SHP77 treated with DMSO at 0.1 percent for 48 hours (cell line): ENCODE measurements around the gene TBC1D14.

Source experiments
- DNase-seq: peaks from one replicate; lab custom pipeline; 2025; lab: John Stamatoyannopoulos, UW

The TBC1D14 gene

DNA sequence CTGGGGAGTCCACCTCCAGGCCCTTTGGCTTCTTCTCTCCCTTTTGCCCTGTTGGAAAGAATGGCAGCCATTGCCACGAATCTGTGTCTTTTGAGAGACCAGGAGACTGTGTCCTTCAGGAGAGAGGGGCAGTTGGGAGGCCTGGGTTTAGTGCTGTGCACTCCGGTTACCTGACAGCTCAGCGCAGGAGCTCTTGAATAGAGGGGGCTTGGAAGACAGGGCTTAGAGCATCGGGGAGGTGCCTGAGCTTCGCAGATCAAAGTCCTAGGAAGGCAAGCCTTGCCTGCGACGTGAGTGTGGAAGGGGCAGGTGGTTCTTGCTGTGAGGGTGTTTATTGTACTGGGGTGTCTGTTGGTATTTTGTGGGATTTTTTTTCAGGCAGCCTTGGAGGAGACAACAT, 91.6 kb downstream of the TBC1D14 start:
- no peak for DNase-seq

DNA sequence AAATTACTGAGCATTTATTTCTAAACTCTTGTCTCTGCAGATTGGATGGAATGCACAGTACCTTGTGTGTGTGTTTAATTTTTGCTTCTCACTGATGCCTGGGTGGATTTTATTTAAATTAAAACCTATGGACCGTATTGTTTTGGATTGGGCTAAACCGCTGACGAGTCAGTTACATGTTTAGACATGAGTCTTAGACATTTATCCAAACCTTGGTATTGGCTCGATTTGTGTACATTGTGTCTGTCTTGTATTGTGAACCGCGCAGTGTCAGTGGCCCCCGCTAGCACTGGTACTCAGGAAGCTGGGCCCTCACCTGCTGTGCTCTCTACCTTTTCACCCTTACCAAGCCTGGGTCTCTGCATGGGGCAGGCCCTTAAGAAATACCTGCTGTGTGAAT, 92.7 kb downstream of the TBC1D14 start:
- DNase-seq: no peak

DNA sequence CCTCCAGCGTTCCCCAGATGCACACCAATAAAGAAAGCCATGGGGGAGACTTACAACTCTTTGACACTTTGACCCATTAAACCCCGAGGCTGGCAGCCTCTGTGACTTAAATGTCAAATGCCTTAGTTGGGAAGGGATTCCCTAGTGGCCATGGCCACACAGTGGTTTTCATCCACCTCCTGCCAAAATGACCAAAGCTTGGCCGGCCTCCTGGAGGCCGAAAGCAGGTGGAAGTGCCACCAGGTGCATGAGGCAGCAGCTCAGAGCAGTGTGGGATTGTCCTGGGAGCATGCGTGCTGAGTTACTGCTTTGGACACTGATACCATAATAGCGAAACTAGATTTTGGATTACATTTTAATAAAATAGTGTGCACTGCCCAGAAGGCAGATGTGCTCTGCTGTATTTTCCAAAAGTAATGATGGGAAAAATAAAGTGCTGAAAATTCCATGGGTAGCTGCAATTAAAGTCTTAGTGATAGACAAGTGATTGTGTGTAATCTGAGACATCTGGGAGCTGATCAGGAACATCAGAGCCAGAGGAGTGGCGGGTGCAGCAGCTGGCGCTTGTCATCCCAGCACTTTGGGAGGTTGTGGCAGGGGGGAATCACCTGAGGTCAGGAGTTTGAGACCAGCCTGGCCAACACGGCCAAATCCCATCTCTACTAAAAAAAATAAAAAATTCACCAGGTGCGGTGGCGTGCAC, 93.7 kb downstream of the TBC1D14 start:
- DNase-seq: no peak

DNA sequence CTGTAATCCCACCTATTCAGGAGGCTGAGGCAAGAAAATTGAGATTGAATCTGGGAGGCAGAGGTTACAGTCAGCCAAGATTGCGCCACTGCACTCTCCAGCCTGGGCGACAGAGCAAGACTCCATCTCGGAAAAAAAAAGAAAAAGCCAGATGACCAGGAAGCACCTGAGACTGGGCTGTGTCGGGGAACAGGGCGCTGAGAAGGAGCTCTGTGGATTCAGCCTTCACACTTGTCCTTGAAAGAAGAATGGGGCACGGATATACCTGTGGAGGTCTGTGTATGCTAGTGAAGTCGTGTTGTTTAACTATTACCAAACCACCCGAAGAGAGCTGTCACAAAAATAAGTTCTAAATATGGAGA, 94.2 kb downstream of the TBC1D14 start:
- no peak for DNase-seq

DNA sequence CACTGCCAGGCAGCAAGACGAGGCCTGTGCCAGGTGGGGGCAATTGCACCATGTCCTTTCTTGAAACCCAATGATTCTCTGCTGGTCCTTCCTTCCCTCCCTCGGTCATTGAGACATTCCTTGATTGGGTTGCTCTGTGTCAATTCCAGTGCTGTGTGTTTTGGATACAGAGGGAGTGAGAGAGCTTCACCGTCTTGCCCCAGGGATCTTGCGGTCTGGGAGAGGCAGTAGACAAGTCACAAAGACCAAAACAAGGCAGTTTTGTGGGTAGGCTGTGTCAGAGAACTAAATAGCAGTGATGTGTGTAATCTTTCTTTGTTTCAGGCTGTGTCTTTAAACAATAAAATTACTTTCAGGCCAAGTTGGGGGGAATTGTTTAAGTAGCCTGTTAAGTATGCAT, 94.7 kb downstream of the TBC1D14 start:
- no peak for DNase-seq

DNA sequence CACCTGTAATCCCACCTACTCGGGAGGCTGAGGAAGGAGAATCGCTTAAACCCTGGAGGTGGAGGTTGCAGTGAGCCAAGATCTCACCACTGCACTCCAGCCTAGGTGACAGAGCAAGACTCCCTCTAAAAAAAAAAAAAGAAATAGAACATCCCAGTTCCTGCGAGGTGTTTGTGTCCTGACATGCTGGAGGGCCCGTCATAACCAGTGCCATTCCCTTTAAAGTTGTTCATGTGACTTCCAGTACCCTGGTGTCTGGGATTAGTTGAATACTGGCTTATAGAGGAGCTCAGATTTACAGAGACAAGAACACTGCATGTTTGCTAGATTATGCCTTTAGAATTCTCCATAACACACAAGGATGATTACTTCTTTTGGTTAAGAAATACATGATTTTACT, 95.9 kb downstream of the TBC1D14 start:
- no peak for DNase-seq

DNA sequence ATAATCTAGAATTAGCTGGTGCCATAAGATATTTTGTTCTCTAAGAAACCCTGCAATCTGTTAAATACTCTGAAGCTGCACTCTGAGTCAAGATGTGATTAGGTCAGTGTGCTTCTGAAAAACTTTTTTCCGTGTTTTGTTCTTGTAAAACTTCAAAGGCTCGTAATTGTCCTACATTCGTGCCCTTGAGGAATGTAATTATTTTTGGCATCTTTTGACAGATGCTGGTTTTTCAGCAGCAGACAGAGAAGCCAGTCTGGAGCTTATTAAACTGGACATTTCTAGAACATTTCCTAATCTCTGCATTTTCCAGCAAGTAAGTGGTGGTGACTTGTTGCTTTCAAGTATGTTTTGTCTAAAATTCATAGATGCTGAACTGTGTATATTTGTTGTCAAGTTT, 96.8 kb downstream of the TBC1D14 start:
- no peak for DNase-seq

DNA sequence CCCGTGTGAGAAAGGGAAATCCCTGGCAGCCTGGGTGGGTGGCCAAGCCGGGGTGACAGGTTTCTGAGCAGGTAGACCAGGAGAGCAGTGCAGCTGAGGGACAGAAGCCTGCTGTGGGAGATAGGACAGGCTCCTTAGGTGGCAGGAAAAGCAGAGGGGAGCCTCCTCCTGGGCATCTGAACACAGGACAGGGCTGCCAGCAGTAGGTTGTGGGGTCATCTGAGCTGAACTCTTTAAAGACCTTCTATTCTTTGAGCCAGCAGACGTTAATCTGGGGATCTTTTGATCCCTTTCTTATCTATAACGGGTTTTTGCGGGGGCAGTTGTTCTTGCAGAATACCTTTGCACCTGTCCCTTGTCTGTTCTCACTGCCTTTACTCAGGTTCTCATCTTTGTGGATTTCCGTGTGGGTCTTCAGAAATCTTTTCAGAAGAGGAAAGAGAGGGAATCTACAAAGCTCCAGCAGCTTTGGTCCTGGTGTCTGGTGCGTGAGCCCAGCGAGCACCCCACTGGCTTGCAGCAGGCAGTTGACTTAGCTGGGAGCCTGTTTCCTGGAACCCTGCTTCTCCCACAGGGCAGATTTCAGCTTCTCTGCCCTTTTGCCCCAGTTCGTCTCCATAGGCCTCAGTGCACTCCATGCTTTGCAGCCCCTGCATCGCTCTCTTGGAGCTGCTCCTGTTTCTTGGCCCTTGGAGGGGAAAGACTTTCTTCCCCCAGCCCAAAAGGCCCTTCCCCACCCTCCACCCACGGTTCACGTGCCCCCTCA, 97.7 kb downstream of the TBC1D14 start:
- no peak for DNase-seq

DNA sequence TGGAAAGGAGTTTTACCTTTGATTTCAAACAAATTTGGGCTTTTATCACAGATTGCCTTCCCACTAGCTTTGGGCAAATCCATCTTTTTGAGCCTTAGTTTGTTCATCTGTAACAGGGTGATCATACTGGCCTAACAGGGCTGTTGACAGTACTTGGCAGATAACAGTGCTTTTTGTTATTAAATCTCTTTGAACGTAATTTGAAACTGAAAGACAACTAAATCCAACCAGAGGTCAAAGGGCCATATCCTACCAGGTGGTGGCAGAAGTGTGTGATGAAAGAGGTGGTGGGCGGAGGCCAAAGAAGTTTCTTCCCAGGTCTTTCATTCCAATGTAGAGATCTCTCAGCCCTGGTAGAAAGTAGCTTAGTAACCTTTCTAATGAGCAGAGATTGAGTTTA, 98.3 kb downstream of the TBC1D14 start:
- no peak for DNase-seq

DNA sequence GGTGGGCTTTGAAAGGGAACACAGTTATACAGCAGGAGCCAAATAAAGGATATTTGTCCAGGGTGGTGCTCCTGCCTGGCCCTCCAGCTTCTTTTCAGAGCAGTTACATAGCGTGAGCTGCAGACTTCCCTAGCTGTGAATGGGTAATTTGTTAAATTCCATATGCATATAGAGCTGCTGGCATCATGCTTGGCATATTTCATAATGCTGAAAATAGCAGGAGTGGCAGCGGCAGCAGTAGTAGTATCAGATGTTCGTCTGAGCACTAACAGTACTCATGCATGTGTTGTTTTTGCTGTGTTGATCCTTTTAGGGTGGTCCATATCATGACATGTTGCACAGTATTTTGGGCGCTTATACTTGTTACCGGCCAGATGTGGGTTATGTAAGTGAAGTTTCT, 99.9 kb downstream of the TBC1D14 start:
- DNase-seq: no peak

DNA sequence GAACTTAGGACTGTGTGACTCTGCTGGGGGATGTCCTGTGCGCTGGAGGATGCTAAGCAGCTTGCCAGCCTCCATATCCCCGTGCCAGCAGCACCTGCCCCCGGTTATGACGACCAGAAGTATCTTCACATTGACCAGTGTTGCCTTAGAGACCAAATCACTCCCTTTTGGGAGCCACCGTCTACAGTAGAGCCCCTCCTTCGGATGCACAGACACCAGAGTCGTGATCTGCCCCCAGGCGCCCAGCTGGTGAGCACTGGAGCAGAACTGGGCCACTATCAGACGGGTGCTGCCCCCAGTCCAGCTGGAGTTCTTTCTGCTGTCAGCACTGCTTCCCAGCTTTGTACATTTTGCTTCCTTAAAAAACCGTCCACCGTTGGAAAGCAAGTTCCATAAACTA, 103.5 kb downstream of the TBC1D14 start:
- no peak for DNase-seq

DNA sequence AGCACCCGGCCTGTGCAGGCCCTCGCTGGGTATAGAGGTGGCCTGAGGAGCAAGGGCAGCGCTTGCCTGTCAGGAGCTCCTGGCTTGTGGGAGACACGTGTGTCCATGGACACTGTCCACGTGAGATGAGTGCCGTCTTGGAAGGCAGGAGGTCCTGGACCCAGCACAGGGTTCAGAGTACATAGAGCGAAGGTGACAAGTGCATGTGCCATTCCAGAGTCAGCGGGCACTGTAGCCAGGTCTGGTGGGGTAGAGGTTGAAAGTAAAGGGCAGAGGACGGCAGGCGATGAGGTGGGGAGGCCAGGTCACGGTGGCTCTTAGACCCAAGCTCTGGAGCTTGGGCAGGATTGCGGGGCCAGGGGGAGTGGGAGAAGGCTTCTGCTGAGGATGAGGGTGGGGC, 105.2 kb downstream of the TBC1D14 start:
- DNase-seq: no peak

DNA sequence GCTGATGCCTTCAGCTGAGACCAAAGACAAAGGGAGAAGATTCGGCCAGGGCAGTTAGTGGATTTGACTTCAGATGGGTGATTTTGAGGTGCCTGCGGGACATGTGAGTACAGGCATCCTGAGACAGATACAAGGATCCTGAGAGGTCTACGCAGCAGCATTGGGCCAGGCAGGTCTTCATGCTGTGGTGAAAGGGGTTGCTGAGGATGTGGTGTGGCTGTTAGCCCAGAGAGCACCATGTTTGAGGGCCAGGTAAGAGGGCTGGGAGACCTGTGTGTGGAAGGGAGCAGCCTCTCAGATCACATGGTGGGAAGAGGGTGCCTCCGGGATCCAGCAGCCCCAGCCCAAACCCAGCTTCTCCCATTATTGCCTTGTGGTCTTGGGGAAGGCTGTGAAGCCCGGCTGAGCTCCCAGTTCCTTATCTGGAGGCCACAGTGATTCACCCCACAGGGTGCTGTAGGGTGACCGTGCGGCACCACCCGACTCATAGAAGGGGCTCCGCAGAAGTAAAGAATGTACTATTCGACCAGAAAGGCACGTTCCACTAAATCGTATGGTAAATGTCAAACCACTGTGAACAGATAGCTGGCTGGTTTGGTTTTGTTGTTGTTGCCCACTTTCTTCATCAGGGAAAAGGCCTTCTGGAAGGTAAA, 105.9 kb downstream of the TBC1D14 start:
- DNase-seq: no peak

DNA sequence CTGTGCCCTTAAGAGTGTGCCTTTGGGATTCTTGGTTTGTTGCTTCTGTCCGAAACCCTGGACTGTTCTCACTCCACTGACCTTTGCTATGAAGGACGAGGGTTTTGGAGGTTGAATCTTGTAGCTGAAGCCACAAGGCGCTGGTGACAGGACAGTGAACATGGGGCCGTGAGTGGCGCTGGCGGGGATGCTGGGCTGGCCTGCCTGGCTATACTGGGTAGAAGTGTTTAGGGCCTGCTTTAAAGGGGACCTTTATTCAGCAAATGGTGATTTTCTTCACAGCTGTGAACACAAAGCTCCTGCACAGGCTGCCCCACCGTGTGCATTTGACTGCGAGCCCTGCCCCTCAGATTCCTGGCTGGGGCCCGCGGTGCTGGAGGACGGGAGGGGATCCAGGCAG, 106.5 kb downstream of the TBC1D14 start:
- no peak for DNase-seq

DNA sequence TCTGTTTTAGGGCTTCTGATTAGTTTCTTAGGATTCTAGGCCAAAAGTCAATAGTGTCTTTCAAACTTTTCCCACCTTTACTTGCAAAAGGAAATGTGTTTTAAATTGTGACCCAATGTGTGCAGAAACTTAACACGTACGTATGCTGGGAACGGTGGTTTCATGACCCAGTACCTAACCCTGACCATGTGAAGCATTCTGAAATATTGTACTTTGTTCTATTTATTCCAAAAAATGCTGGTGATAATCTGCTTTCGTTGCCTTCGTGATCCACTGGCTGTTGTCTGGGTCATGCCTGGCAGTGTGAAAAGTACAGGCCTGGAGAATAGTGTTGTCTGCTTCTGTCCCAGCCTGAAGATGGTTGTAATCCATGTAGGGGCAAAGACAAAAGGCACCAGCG, 106.9 kb downstream of the TBC1D14 start:
- no peak for DNase-seq

DNA sequence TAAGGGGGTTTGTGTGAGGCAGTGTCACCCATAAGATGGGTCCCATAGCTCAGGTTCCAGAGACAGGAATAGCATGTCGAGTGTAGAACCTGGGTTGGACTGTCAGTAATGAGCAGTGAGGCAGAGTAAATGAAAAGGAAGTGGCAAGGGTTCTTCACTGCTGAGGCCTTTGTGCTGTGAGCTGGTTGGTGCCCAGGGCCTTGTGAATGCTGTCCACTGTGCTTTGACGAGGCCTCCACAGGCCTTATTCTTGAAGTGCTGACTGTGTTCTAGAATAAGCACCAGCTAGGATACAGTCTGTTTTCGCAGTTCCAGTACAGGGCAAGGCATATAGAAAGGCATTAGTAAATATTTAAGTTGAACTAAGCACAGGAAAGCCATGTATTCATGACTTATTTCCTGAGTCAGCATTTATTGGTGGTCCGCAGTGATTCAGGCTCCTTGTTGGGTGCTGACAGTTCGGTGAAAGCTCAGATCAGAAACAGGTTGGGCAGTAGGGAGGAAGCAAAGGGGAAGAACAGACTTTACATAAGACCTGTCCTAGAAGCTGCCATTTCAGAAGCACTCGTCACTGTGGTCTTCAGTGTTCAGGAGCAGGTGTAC, 107.9 kb downstream of the TBC1D14 start:
- no peak for DNase-seq

DNA sequence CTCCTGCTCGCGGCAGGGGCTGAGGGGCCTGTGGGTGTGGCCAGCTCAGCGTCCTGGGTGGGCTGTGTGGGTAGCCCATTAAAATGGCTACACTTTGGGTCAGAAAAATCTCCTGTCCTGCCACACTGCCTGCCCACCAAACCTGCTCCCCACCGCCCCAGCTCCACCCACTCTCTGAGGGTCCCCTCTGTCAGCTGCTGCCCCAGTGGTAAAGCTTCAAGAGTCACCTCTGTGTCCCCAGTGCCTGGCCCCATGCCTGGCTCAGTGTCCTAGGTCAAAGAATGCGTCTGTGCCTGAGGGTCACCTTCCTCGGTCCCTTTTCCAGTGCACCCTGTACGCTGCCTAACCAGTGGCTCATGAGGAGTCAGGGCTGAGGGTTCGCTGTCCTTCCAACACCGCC, 108.7 kb downstream of the TBC1D14 start:
- no peak for DNase-seq

DNA sequence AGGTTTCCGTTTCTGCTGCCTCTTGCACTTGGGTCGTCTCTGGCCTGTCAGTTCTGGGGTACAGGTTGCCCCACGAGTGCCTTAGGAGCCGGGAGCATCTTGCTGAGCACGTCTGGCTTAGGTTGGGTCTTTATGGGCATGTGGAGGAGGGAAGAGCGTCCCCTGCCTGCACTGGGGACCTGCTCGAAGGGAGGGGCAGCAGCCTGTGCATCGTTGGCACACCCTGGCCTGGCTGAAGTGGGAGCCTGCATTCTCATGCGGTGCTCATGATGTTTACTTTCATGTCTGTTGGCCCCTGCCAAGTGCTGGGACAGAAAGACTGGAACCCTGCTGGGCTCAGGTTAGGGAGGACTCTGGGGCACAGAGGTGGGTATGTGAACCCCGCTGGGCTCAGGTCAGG, 109.7 kb downstream of the TBC1D14 start:
- no peak for DNase-seq

DNA sequence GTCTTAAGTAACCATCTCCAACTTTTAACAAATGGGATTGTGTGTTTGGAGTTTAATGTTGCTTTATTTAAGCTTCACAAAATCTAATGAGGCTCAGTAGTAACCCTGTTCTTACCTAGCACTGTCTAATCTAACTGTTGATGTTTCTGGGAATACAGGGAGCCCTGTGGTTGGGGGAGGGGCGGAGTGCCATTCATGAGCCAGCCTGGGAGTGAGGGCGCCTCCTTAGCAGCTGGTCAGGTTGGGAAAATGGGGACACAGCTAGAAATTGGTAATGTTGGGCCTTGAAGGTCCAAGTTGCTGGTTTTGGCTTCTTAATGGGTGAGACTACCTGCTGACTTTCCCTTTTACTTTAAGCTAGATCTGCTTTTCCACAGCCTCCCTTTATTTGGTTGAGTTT, 110.7 kb downstream of the TBC1D14 start:
- no peak for DNase-seq

DNA sequence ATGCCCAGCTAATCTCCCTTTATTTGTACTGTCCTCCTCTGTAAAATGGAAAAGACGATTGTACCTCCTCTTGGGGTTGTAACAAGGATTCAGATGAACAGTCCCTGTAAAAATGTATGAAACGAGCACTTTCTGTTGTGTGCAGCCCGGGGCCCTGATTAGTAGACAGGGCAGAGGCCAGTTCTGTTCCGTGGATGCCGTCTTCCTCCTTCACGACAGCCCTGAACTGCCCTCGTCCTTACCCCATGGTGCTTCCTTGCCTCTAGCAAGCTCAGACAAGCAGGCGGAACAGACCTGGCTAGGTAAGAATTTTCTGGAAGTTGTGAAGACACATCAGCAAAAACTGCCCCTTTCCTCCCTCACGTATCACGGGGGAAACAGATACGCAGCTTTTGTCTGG, 111.2 kb downstream of the TBC1D14 start:
- DNase-seq: no peak

DNA sequence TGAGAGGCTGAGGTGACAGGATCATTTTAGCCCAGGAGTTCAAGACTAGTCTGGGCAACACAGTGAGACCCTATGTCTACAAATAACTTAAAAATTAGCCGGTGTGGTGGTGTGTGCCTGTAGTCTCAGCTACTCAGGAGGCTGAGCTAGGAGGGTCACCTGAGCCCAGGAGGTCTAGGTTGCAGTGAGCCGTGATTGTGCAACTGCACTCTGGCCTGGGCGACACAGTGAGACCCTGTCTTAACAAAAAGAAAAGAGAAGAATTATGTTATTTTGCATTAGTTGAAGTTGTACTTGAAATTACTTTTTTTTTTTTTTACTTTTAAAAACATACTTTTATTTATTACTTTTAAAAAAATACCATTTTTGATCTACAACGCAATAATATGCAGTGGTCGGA, 111.7 kb downstream of the TBC1D14 start:
- DNase-seq: no peak

DNA sequence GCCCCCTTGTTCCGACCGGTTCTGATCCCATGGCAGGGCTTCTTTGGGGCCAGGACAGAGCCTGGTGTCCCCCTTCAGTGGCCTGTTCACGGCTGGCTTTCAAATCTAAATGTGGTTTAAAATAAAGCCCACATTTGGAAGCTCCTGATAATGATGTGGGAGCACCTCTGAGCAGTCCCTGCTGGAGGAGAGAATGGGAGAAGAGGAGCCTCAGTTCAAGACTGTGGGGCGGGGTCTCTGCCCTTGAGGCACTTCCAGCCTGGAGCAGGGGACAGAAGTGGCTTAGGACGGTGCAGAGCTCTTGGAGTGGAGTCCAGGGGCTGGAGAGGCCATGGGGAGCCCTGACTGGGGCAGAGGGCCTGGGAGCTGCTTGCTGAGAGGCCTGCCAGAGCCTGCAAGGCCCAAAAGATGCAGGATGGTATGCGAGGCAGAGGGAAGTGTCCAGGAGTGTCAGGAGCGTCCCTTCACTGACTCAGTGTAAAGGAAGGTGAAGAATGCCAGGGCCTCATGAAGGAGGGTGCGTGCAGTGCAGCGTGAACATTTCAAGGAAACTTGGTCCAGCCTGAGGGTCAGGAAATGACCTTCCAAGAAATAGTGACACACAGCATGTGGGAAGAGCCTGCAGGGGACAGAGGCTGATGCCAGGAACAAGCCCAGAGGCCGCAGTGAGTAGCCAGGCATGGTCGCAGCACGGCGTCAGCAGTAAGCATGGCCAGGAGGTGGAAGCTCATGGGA, 112.5 kb downstream of the TBC1D14 start:
- no peak for DNase-seq
